Mucosa of descending colon (tissue), 3 donors: ENCODE measurements around the gene EMP3. TPM values are rescaled to one million over a fixed set of nuclear protein-coding genes. Genes with fewer than 3 reads are reported as not detected.

Source experiments
- ATAC-seq: fragments of 200-7000 bp; cut with Tn5 transposase; one replicate; pipeline ENCODE4 v1.9.1; 2020; ENCODE audit warnings: mild to moderate bottlenecking, moderate library complexity
- DNase-seq, 3 donors: peaks; one replicate each; pipeline ENCODE4 v3.0.0-alpha.2; 2020
- H3K36me3 ChIP-seq: fragments of 200-600 bp; one replicate; pipeline ENCODE4 v1.8.0; 2021; ENCODE audit warnings: low read depth, mild to moderate bottlenecking
- H3K4me1 ChIP-seq: fragments of 200-600 bp; one replicate; pipeline ENCODE4 v1.8.0; 2021; ENCODE audit warnings: low read depth, mild to moderate bottlenecking
- H3K4me3 ChIP-seq: fragments of 200-600 bp; one replicate; pipeline ENCODE4 v1.8.0; 2021; ENCODE audit warnings: mild to moderate bottlenecking
- H3K9me3 ChIP-seq: fragments of 200-600 bp; one replicate; pipeline ENCODE4 v1.8.0; 2021; ENCODE audit warnings: mild to moderate bottlenecking
- intact Hi-C, 2 donors: fragments of 100-400 bp; cut with DNase I in 1 of 2; cut with micrococcal nuclease in 1 of 2; formaldehyde crosslinking; loops; one replicate each; pipeline versions ENCODE4 v1.11.0 to v1.11.1; 2022; cut with DNase I, micrococcal nuclease
- total RNA-seq, 3 donors: library from RNA; stranded (reverse); fragmentation: NEBNext Ultra II Directional in 2 of 3; extraction: Animal tissue kit (Norgen Biotek cat#: 25700) in 2 of 3; gene quantifications; one replicate each; pipeline versions ENCODE4 v1.2.1 to v1.2.4, GENCODE V29; 2021 to 2023
- TF ChIP-seq, protein P1 (sequence below): fragments of 200-600 bp; IDR thresholded peaks from one replicate; pipeline ENCODE4 v1.8.0; 2022; ENCODE audit warnings: antibody characterized with exemption, mild to moderate bottlenecking
- donor health status: DM: no; HTN: no; CAD: no; lungs with moderate emphysema.
- donor health status: DM: no; HTN: no; CAD: no.
- donor health status: DM: no; HTN: yes; CAD: no.

The EMP3 gene
- total RNA-seq, 3 donors from 2014 or later: 10.3 to 109 (median 36.2) TPM

- ATAC-seq (no peak), DNase-seq (no peak)
- peaks cover 6% of the 10 kb centered on the region for H3K4me1 ChIP-seq
- H3K36me3 ChIP-seq: no peaks in the 10 kb centered on the region
- intact Hi-C loops: no loop called here
- no peaks in the 10 kb centered on the region for H3K9me3 ChIP-seq
- TF ChIP-seq, protein P1, sequence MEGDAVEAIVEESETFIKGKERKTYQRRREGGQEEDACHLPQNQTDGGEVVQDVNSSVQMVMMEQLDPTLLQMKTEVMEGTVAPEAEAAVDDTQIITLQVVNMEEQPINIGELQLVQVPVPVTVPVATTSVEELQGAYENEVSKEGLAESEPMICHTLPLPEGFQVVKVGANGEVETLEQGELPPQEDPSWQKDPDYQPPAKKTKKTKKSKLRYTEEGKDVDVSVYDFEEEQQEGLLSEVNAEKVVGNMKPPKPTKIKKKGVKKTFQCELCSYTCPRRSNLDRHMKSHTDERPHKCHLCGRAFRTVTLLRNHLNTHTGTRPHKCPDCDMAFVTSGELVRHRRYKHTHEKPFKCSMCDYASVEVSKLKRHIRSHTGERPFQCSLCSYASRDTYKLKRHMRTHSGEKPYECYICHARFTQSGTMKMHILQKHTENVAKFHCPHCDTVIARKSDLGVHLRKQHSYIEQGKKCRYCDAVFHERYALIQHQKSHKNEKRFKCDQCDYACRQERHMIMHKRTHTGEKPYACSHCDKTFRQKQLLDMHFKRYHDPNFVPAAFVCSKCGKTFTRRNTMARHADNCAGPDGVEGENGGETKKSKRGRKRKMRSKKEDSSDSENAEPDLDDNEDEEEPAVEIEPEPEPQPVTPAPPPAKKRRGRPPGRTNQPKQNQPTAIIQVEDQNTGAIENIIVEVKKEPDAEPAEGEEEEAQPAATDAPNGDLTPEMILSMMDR: no peak
- H3K4me3 ChIP-seq: no peak overlapping the region
Measured at GRCh38 chr19:48373567-48373966, 48.2 kb downstream of the EMP3 start.

GRCh38 chr19:48378194-48378570 lies 52.8 kb downstream of the EMP3 start:
- Histone ChIP-seq H3K36me3 (peaks cover 4% of the 10 kb centered on the region), H3K4me3 (no peak overlapping the region), H3K9me3 (no peaks in the 10 kb centered on the region), H3K4me1 (peaks cover 5% of the 10 kb centered on the region)
- DNase-seq: no peak
- ATAC-seq: no peak
- intact Hi-C loops: no loop called here
- TF ChIP-seq, protein P1: no peak

DNA sequence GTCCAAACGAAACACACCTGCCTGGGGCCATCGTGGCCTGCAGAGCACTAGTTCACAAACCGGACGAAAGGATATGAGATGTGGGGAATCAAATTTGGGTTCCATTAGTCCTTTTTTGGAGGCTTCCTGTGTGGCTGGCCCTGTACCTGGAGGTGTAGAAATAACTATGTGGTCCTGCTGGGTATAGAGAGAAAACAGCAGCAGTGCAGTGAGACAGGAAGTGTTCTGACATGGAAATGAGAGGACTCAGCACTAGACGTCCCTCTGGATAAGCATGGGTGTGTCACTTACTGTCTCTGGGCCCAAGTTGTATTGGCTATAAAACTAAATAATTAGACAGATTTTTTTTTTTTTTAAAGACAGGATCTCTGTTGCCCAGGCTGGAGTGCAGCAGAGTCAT lies 53.7 kb downstream of the EMP3 start:
- H3K4me1 ChIP-seq: peaks cover 5% of the 10 kb centered on the region
- DNase-seq (peak in 1 of 3 donors; percentile 59), ATAC-seq (peak; percentile 92)
- H3K9me3 ChIP-seq: no peaks in the 10 kb centered on the region
- H3K36me3 ChIP-seq: peaks cover 12% of the 10 kb centered on the region
- intact Hi-C loops: no loop called here
- TF ChIP-seq, protein P1: no peak
- H3K4me3 ChIP-seq: no peak overlapping the region

Other genes with a start within 250 kb of the EMP3 start
- gene PLA2G4C, start 214.7 kb upstream of the EMP3 start, total RNA-seq: 10 to 100 TPM in 1 of 3 donors, 1 to 10 TPM in 2; 5.0 to 13.1 (median 7.8) TPM
- 10 to 100 TPM; 16.0 to 42.7 (median 29.6) TPM for gene LIG1, start 155.2 kb upstream of the EMP3 start, total RNA-seq
- 10 to 100 TPM in 1 of 3 donors, 1 to 10 TPM in 2; 6.0 to 12.9 (median 8.7) TPM for gene ZSWIM9, start 154.9 kb upstream of the EMP3 start, total RNA-seq
- 10 to 100 TPM; 22.7 to 41.4 (median 28.8) TPM for gene CARD8, start 69.6 kb upstream of the EMP3 start, total RNA-seq
- gene ZNF114, start 55.5 kb upstream of the EMP3 start, total RNA-seq: under 1 TPM; 0.17 to 0.39 (median 0.22) TPM
- gene TMEM143, start 38.4 kb downstream of the EMP3 start, total RNA-seq: 10 to 100 TPM; 13.2 to 14.5 (median 13.6) TPM
- gene SYNGR4, start 38.8 kb downstream of the EMP3 start, total RNA-seq: under 1 TPM in 1 of 3 donors, not detected in 2; 0.41 TPM
- gene KDELR1, start 66.0 kb downstream of the EMP3 start, total RNA-seq: 100 to 1,000 TPM; 144 to 214 (median 200) TPM
- gene GRIN2D, start 68.1 kb downstream of the EMP3 start, total RNA-seq: under 1 TPM; 0.26 to 0.46 (median 0.35) TPM
- gene GRWD1, start 120.4 kb downstream of the EMP3 start, total RNA-seq: 10 to 100 TPM; 19.7 to 26.8 (median 24.3) TPM
- 1 to 10 TPM in 1 of 3 donors, under 1 TPM in 2; 0.46 to 1.3 (median 0.67) TPM for gene KCNJ14, start 130.0 kb downstream of the EMP3 start, total RNA-seq
- 10 to 100 TPM; 66.3 to 86.9 (median 69.3) TPM for gene CYTH2, start 143.8 kb downstream of the EMP3 start, total RNA-seq
- 1 to 10 TPM in 2 of 3 donors, under 1 TPM in 1; 0.48 to 2.6 (median 1.3) TPM for gene LMTK3, start 186.3 kb downstream of the EMP3 start, total RNA-seq
- gene SULT2B1, start 226.6 kb downstream of the EMP3 start, total RNA-seq: 1 to 10 TPM in 2 of 3 donors, under 1 TPM in 1; 0.51 to 3.1 (median 1.1) TPM